H1 (cell line): Measurements from ENCODE around the gene KLHL21. TPM values are rescaled to one million over a fixed set of nuclear protein-coding genes. Genes with fewer than 3 reads are reported as not detected.

ENCODE experiments used
- KDM5A ChIP-seq: fragments of 200-600 bp; IDR thresholded peaks from 2 replicates; pipeline ENCODE4 v1.7.1; 2012; ENCODE audit warnings: mild to moderate bottlenecking, low read length, inconsistent platforms, mixed read lengths
- SIN3A ChIP-seq, 2 experiments: IDR thresholded peaks in 1 of 2; conservative IDR thresholded peaks in 1 of 2; 2 replicates each; pipeline ENCODE4 v1.6.1; 2011 to 2012; ENCODE audit warnings: low read length in 2 of 2, improper control_type of control experiment in 1 of 2, low read depth in 1 of 2, mild to moderate bottlenecking in 1 of 2
- SP4 ChIP-seq: IDR thresholded peaks from 2 replicates; pipeline ENCODE4 v1.6.1; 2012; ENCODE audit warnings: low read length, inconsistent platforms
- polyA plus RNA-seq, 7 experiments: library from polyadenylated mRNA; depleted of rRNA in 3 of 7; stranded (reverse) in 5 of 7; unstranded in 2 of 7; fragments of >200 nt in 5 of 7; fragments of 200-250 nt in 2 of 7; gene quantifications; 1 replicate in 5 of 7; 2 replicates in 1 of 7; 4 replicates in 1 of 7; pipeline versions ENCODE4 v1.2.1 to v1.2.3, GENCODE V29; 2011 to 2013; ENCODE audit warnings: missing spikeins in 2 of 7, mixed read lengths in 2 of 7
- total RNA-seq: library from RNA; stranded (reverse); fragmentation: NEBNext Ultra II Directional; extraction: Animal tissue kit (Norgen Biotek cat#: 25700); gene quantifications from 2 replicates; pipeline ENCODE4 v1.2.1, GENCODE V29; 2021

Gene KLHL21
- total and polyA plus RNA-seq, 2 of the 8 experiments (the other 6 are each of a cell fraction or from before 2014, with no cell fraction given), result 11.9 to 22.3 TPM

DNA sequence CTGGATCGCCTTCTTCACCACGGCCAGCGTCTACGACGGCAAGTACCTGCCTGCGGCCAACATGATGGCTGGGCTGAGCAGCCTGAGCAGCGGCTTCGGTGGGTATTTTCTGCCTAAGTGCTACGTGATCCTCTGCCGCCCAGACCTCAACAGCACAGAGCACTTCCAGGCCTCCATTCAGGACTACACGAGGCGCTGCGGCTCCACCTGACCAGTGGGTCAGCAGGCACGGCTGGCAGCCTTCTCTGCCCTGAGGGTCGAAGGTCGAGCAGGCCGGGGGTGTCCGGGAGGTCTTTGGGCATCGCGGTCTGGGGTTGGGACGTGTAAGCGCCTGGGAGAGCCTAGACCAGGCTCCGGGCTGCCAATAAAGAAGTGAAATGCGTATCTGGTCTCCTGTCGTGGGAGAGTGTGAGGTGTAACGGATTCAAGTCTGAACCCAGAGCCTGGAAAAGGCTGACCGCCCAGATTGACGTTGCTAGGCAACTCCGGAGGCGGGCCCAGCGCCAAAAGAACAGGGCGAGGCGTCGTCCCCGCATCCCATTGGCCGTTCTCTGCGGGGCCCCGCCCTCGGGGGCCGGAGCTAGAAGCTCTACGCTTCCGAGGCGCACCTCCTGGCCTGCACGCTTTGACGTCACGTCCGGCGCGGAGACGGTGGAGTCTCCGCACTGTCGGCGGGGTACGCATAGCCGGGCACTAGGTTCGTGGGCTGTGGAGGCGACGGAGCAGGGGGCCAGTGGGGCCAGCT lies 23.1 kb downstream of the KLHL21 start, which contains the start of gene ZBTB48 (continued):
- TF ChIP-seq SIN3A (conservative IDR thresholded peaks at IDR 0.05 in 1 of 2, IDR thresholded peaks at IDR 0.05 in 1 of 2; ENCODE audit: low read depth in 1 of 2, low read length in 2 of 2) (peak in 1 of 2 experiments; percentile 84; a peak in 2 of 4 replicates), SP4 (no peak), KDM5A (no peak)
